ENCODE measurements around the gene BMERB1.

The BMERB1 gene

DNA sequence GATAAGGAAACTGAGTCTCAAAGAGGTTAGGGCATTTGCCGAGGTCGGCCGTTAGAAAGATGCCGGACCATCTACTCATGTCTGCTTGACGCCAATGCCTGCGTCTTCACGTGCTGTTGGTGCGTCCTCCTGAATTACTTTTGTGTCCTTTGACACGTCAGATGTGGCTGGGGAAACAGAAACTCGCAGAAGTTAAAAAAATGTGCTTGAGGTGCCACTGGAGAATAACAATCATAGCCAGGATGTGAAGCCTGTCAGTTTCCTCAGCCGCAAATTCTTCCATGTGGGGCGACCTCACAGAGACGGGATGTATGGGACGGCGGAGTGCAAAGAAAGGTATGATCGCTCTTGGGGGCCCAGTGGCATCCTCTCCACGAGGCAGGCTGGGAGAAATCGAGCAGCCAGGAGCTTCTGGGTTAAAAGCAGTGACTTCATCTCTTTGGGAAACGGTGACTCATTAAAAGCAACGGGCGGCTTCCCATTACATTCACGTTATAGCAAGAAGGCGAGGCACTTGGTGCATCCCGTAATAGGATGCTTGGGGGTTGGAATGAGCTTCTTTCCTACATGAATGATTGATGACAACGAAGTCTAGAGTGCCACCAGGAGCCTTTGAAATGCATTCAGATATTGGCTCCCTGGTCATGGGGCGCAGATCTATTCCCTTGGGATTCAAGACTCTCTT, 67.8 kb downstream of the BMERB1 start:
- no peak for DNase-seq

- no peak for DNase-seq
Measured at GRCh38 chr16:15506441-15506840, 72.1 kb downstream of the BMERB1 start.

DNA sequence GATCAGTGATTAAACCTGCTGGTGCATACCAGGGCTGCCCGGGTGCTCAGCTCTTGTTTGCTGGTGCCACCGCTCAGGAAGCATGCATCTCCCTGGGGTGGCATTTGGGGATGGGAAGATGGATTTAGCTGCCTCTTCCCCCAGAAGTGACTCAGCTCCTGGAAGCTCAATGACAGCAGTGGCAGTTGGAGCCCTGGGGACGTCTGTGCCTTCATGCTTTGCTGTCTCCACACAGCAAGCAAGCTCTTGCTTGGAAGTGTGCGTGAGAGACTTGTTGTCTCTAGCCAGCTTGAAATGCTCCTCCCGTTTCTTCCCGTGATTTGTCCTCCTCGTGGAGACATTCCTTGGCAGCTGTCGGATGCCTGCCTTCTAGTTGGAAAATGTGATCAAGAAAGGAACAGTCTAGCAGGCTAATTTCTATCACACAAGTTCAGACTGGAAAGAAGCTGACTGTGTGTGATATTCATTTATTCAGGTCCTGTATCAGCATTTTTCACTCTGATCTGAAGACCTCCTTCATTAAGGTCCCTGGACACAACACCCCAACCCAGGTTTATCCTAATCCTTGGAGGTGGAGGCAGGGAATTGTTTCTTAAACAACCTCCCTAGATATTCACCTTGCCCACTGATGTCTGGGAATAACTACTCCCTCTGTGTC, 73.0 kb downstream of the BMERB1 start:
- no peak for DNase-seq

DNA sequence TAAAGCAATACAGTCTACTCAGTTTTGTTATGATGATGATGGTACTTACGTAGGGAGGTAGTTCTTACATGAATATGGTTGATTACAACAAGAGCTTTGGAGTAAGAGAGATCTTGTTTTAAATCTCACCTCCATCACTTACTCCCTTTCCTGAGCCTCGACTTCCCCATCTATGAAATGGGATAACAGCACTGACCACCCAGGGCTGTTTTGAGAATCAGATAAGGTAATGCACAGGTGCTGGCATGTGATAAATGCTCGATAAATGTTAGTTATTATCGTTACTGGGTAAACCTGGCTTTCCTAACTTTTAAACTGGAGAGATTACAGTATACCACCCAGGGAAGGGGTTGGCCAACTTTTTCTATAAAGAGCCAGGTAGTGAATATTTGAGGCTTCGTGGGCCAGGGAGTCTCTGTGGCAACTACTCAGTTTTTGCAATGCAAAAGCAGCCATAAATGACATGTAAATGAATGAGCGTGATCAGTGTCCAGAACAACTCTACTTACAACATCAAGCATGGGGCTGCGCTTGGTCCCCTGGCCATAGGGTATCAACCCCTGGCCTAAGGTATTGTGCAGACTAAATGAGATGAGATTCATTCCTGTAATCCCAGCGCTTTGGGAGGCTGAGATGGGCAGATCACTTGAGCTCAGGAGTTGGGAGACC, 73.7 kb downstream of the BMERB1 start:
- no peak for DNase-seq

DNA sequence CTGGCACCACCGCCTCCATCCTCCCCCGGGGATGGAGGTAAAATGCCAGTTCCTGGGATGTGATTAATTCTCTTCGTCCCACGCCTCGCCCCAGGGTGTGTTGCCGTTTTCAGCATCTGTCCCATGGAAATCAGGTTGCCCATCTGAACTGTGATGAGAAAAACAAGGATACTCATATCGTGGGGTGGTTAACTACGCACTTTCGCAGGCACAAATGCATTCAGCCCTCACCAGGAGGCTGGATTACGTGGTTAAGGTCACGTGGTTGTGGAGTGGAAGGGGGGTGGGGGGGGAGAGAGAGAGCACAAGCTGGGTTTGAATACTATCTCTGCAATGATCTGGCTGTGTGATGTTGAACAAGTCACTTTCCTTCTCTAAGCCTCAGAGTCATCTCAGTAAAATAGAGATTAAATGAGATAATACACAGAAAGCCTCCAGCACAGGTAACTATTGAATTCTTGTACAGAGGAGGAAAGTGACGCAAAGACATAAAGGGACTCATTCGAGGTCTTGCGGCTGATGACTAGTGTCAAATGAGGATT, 74.7 kb downstream of the BMERB1 start:
- no peak for DNase-seq

GRCh38 chr16:15509593-15510535, 75.5 kb downstream of the BMERB1 start:
- DNase-seq, result no peak

DNA sequence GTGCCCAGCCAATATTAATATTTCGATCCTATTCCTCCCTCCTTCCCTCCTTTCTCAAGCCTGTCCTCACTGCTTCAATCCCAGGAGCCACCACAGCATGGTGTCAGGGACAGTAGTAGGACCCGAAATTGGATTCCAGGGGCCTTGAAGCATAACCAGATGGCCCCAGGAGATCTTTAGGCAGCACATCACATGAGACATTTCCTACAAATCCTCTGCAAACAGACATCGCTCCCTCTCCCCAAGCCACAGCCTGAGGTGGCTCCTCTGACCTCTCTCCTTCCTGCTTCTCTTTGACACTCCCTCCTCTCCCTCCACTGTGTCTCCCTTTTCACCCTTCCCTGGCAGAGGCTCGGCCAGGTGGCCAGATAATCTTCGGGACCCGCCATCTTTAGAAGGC, 76.6 kb downstream of the BMERB1 start:
- no peak for DNase-seq

DNA sequence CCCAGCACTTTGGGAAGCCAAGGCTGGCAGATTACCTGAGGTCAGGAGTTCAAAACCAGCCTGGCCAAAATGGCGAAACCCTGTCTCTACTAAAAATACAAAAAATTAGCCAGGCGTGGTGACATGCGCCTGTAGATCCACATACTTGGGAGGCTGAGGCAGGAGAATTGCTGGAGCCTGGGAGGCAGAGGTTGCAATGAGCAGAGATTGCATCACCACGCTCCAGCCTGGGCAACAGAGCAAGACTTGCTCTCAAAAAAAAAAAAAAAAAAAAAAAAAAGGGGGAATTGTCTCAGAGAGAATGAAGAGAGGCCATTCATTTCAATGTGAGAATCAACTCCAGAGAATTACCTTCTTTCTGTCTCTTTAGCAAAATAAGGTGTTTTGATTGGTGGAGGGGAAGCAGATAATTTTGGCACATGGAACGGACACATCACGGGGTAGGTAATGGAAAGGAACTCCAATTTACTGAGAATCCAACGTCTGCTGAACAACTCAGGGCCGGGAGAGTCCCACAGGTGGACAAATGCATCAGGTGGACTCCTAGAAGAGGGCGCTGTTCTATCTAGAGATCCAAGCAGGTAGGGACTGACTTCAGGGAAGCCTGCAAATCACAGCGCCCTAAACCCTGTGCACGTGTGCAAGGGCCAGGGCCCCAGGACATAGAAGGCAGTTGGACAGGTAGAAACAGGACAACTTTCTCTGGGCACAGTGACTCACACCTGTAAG, 77.5 kb downstream of the BMERB1 start:
- DNase-seq, result no peak

GRCh38 chr16:15513156-15513555, 78.8 kb downstream of the BMERB1 start:
- no peak for DNase-seq

GRCh38 chr16:15515992-15516391, 81.6 kb downstream of the BMERB1 start:
- DNase-seq, result no peak

- DNase-seq, result no peak
Measured at GRCh38 chr16:15516609-15517008, 82.2 kb downstream of the BMERB1 start.

DNA sequence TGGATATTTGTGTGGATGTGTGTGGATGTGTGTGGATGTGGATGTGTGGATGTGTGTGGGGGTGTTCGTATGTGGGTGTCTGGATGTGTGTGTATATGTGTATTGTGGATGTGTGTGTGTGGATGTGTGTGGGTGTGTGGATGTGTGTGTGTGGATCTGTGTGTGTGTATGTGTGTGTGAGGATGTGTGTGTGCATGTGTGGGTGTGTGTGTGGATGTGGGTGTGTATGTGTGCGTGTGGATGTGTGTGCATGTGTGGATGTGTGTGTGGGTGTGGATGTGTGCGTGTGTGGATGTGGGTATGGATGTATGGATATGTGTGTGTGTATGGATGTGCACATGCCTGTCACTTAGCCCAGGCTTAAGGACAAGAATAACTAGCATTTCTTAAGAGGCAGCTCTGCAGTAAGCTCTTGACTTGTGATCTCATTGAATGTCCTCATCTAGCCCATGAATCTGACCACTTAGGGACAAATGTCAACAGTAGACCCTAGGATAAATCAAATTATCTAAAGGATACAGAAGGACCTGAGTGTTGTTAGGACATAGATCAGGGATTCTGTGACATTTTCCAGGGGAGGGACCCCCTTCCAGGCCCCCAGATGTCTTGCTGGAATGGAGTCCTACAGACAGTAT, 83.5 kb downstream of the BMERB1 start:
- no peak for DNase-seq

GRCh38 chr16:15518381-15519351, 84.3 kb downstream of the BMERB1 start:
- DNase-seq, result no peak

DNA sequence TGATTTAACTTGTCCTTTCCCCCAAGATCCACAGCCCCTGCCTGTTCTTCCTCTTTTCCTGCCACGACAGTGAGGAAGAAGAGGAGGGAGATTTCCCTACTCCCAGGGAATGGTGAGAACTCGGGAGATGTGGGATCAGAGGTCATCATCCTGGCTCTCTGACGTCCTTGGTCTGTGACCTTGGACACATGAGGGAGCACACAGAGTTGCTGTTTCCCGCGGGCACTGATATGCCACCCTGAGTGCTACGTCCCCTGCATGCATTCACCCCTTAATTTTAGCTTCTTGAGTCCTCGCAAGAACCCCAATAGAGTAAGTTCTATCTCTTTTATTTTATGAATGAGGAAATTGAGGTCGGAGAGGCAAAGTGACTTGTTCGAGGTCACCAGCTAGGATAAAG, 85.4 kb downstream of the BMERB1 start:
- no peak for DNase-seq

DNA sequence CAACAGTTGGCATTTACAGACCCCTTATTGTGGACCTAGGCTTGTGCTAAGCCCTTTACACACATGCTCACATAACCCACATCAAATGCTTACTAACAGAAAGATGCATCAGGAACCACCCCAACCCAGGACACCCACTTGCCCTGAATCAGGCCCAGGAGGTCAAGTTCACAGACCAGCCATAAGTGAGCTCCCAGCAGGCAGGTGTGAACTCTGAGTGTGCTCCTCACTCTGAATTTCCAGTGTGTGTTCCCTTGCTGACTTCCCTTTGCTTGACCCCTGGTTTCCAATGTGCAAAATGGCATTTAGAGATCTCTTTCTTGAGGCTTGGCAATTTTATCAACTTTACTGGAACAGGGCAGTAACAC, 87.0 kb downstream of the BMERB1 start:
- DNase-seq, result no peak

GRCh38 chr16:15521758-15522509, 87.5 kb downstream of the BMERB1 start:
- DNase-seq, result no peak

DNA sequence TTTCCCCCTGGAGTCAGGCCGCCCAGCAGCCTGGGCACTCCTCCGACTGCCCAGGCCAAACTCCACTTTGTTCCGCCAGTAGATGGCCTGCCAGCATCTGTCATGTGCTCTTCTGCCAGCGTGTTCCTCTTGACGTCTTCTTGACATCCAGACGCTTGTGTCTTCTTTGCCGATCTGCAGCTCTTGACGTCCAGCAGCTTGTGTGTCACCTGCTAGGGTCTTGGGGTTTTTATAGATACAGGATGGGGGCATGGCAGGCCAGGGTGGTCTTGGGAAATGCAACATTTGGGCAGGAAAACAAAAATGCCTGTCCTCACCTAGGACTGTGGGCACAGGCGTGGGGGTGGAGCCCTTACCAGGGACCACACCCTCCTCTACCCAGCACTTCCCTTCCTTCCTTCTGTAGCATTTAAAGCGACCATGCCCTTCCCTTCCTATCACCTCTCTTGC, 88.7 kb downstream of the BMERB1 start:
- DNase-seq, result no peak

- DNase-seq, result no peak
Measured at GRCh38 chr16:15523939-15524338, 89.6 kb downstream of the BMERB1 start.

GRCh38 chr16:15524966-15525365, 90.6 kb downstream of the BMERB1 start:
- no peak for DNase-seq

GRCh38 chr16:15526097-15526496, 91.7 kb downstream of the BMERB1 start:
- no peak for DNase-seq
